ENCODE data around the gene STK38L. TPM values are rescaled to one million over a fixed set of nuclear protein-coding genes. Genes with fewer than 3 reads are reported as not detected.

The STK38L gene
- total RNA-seq, 2 donors from 2014 or later = 17.5 to 28.0 TPM

DNA sequence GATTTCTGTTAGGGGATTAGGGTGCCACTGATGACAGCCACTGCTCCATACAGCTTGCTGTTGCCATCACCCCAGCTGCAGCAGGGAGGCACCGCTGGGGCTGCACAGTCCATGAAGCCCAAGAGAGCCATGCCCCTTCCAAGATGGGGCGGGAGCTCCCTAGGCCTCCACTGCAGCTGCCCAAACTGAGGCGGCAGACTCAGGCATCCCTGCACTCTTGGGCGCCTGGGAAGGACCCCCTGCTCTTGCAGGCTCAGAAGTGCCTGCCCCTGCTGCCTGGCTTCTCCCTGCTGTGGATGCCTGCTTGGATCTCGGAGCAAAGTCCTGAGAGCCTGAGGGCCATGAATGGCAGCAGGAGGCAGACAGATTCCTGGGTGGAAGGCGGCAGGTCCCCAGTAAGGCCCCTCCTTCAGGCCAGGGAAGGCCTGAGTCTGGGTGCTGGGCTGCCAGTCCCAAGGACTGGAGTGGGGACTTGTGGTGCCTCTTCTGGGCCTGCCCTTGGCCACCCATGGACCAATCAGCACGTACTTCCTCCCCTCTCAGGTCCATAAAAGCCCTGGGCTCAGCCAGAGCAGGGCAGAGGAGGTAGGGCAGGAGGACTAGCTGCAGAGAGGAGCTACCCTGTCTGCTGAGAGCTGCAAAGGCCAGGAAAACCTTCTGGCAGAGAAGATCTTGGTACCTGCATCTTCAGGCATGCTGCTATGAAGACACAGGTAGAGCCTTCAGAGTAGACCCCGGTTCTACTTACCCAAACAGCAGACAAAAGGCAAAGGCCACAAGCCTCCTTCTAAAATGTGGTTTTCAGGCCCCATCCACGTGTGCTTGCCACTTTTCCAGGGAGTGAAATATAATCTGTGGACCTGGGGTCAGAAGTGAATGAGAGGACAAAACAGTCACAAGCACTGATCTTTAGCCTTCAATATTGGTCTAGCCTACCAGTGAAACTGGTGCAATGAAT is 30.0 kb upstream of the STK38L start:
- intact Hi-C loops (cut with DNase I) = no loop called here
- no peaks in the 10 kb centered on the region for H3K27me3 ChIP-seq
- WGBS, 2 donors = 79 to 90% methylated on average over 2 to 8 of the region's 9 CpGs
- TF ChIP-seq, protein P1, sequence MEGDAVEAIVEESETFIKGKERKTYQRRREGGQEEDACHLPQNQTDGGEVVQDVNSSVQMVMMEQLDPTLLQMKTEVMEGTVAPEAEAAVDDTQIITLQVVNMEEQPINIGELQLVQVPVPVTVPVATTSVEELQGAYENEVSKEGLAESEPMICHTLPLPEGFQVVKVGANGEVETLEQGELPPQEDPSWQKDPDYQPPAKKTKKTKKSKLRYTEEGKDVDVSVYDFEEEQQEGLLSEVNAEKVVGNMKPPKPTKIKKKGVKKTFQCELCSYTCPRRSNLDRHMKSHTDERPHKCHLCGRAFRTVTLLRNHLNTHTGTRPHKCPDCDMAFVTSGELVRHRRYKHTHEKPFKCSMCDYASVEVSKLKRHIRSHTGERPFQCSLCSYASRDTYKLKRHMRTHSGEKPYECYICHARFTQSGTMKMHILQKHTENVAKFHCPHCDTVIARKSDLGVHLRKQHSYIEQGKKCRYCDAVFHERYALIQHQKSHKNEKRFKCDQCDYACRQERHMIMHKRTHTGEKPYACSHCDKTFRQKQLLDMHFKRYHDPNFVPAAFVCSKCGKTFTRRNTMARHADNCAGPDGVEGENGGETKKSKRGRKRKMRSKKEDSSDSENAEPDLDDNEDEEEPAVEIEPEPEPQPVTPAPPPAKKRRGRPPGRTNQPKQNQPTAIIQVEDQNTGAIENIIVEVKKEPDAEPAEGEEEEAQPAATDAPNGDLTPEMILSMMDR (IDR thresholded peaks at IDR 0.05) = no peak
- no peak for TF ChIP-seq POLR2A (IDR thresholded peaks at IDR 0.05)
- H3K9me3 ChIP-seq = no peaks in the 10 kb centered on the region
- no peaks in the 10 kb centered on the region for H3K4me1 ChIP-seq
- DNase-seq = no peak
- H3K36me3 ChIP-seq (replicated peaks in 1 of 2; ENCODE audit: insufficient read depth in 1 of 2, low read depth in 2 of 2) = no peaks in the 10 kb centered on the region
- no peak for ATAC-seq
- no peak overlapping the region for H3K4me3 ChIP-seq
- H3K27ac ChIP-seq = no peak overlapping the region

DNA sequence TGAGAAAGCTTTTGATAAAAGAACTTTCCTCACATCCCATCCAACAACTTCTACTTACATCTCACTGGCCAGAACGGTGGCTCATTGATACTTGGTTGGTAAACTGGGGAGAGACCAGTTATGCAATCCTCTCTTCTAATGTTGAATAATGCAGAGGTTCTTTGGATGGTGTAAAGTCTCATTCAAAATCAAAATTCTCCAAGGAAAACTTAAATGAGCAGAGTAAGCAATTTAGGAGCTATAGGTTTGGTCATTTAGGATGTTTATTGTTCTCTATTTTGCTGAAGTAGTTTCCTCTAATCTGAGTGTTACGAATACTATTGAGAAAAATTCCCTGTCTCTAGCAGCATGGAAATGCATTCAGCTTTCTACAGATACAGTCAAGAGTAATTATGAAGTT is 26.5 kb upstream of the STK38L start:
- 86 to 92% methylated on average over 2 of the region's 2 CpGs for WGBS, 2 donors
- no peaks in the 10 kb centered on the region for H3K9me3 ChIP-seq

DNA sequence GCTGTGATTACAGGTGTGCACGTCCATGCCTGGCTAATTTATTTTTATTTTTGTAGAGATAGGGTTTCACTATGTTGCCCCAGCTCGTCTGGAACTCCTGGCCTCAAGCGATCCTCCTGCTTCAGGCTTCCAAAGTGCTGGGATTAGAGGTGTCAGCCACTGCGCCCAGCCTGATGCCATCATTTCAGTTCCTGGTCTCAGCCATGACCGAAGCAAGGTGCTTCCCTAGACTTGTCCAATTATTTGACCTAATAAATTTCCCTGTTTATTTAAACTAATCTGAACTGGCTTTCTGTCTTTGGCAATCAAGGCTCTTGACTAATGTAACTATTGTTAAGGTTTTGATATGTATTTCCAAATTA is 24.4 kb upstream of the STK38L start:
- no peaks in the 10 kb centered on the region for H3K9me3 ChIP-seq
- H3K4me1 ChIP-seq = no peaks in the 10 kb centered on the region
- WGBS, 2 donors = 77 to 81% methylated on average over 5 of the region's 5 CpGs
- ATAC-seq (no peak), DNase-seq (no peak)
- H3K27me3 ChIP-seq = no peaks in the 10 kb centered on the region
- no peak overlapping the region for H3K4me3 ChIP-seq
- no peaks in the 10 kb centered on the region for H3K36me3 ChIP-seq (replicated peaks in 1 of 2; ENCODE audit: insufficient read depth in 1 of 2, low read depth in 2 of 2)
- TF ChIP-seq, protein P1 (IDR thresholded peaks at IDR 0.05) = no peak
- TF ChIP-seq POLR2A (IDR thresholded peaks at IDR 0.05) = no peak
- intact Hi-C loops (cut with DNase I) = no loop called here
- H3K27ac ChIP-seq = no peak overlapping the region

More for the DNA sequence above, 26.5 kb upstream of the STK38L start:
- Histone ChIP-seq H3K4me3 (no peak overlapping the region), H3K27ac (no peak overlapping the region), H3K27me3 (no peaks in the 10 kb centered on the region), H3K36me3 (replicated peaks in 1 of 2; ENCODE audit: insufficient read depth in 1 of 2, low read depth in 2 of 2) (no peaks in the 10 kb centered on the region), H3K4me1 (no peaks in the 10 kb centered on the region)
- no peak for ATAC-seq
- intact Hi-C loops (cut with DNase I) = no loop called here
- no peak for TF ChIP-seq POLR2A (IDR thresholded peaks at IDR 0.05)
- DNase-seq = no peak

DNA sequence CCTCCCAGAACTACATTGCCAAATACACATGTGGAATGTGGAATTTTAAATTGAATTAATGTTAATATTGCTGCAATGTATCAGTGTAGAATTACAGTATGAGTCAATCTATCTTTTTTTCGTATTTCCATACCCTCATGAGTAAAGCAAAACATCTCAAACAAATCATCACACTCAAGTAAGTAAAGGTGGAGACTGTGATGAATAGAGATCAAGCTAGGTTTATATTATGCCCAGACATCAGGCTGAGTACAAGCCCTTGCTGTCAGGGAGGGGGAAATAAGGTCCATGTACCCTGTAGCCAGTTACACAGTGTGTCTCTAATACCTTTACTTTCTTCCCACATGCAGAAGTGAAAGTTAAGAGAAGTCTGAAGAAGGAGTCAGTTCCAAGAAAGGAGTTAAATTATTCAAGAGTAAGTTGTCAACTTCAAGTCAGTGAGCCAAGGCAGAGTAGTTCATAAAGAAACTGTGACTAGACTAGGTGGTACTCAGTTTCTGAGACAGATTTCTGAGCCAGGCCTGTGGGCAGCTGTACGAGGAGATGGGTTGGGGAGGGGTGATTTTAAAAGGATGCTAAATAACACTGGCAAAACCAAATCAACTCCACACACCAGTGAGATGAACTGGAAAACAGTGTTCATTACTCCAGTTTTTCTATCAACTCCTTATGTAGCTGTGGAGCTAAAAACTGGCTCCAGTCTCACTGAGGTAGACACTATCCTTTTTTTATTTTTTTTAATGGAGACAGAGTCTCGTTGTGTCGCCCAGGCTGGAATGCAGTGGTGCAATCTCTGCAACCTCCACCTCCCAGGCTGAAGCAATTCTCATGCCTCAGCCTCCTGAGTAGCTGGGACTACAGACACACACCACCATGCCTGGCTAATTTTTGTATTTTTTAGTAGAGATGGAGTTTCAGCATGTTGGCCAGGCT is 23.8 kb upstream of the STK38L start:
- no peak overlapping the region for H3K27ac ChIP-seq
- no peak for TF ChIP-seq POLR2A (IDR thresholded peaks at IDR 0.05)
- TF ChIP-seq, protein P1 (IDR thresholded peaks at IDR 0.05) = no peak
- H3K9me3 ChIP-seq = no peaks in the 10 kb centered on the region
- DNase-seq (no peak), ATAC-seq (no peak)
- intact Hi-C loops (cut with DNase I) = no loop called here
- no peaks in the 10 kb centered on the region for H3K27me3 ChIP-seq
- 76 to 83% methylated on average over 4 of the region's 4 CpGs for WGBS, 2 donors
- no peak overlapping the region for H3K4me3 ChIP-seq
- H3K36me3 ChIP-seq (replicated peaks in 1 of 2; ENCODE audit: insufficient read depth in 1 of 2, low read depth in 2 of 2) = no peaks in the 10 kb centered on the region
- H3K4me1 ChIP-seq = no peaks in the 10 kb centered on the region

DNA sequence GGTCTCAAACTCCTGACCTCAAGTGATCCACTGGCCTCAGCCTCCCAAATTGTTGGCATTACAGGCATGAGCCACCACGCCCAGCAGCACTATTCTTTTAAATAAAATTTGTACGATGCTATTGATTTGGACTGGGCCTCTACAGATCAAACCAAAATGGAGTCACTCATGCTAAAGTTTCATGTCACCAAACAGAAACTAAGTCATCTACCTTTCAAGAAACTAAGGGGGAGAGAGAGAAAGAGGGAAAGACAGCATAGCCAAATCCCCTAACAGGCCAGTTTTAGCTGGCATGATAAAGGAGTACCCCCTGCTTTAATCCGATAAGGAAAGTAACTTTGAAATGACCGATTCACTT is 23.1 kb upstream of the STK38L start:
- H3K36me3 ChIP-seq (replicated peaks in 1 of 2; ENCODE audit: insufficient read depth in 1 of 2, low read depth in 2 of 2) = no peaks in the 10 kb centered on the region
- no peaks in the 10 kb centered on the region for H3K27me3 ChIP-seq
- no peaks in the 10 kb centered on the region for H3K4me1 ChIP-seq
- TF ChIP-seq POLR2A (IDR thresholded peaks at IDR 0.05) = no peak
- TF ChIP-seq, protein P1 (IDR thresholded peaks at IDR 0.05) = no peak
- H3K27ac ChIP-seq = no peak overlapping the region
- no peak overlapping the region for H3K4me3 ChIP-seq
- no peaks in the 10 kb centered on the region for H3K9me3 ChIP-seq
- ATAC-seq (no peak), DNase-seq (no peak)
- intact Hi-C loops (cut with DNase I) = no loop called here
- WGBS, 2 donors = 70 to 84% methylated on average over 3 to 4 of the region's 4 CpGs
